HL-60/S4 treated with retinoic acid at 250 ng/mL for 4 days and 3 days (cell line): Measurements from ENCODE around the gene SLC9A9.

Source experiments
- in situ Hi-C: fragments of 300-500 bp; cut with MboI; formaldehyde crosslinking; loops from 2 replicates; pipeline ENCODE4 v1.7.0; 2022; ENCODE audit warnings: low sequenced_read_pairs

The SLC9A9 gene

GRCh38 chr3:143763564-143764162 lies 84.6 kb downstream of the SLC9A9 start:
- in situ Hi-C loops: no loop called here

GRCh38 chr3:143757691-143758090 lies 90.6 kb downstream of the SLC9A9 start:
- in situ Hi-C loops: no loop called here

DNA sequence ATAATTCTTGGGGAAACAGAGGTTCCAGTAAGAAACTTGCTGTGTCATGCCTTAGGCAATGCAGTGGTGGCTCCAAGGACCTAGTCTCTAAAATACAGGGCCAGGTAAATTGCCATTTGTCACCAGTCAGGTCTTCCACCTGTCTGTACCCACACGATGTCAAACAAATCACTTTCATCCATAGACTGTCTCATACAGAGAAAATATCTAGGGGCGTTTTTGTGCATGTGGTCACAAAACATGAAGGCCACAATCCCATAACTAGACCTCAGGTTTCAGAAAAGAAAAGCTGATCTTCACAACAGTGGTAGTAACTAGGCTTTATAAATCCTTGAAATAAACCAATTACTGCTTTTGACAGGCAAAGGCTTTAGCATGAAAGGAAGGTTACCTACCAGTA lies 92.3 kb downstream of the SLC9A9 start:
- in situ Hi-C loops: no loop called here

- in situ Hi-C loops: no loop called here
Measured at GRCh38 chr3:143754090-143754489, 94.2 kb downstream of the SLC9A9 start.

- in situ Hi-C loops: no loop called here
Measured at GRCh38 chr3:143753456-143753855, 94.8 kb downstream of the SLC9A9 start.

GRCh38 chr3:143753006-143753405 lies 95.3 kb downstream of the SLC9A9 start:
- in situ Hi-C loops: no loop called here

DNA sequence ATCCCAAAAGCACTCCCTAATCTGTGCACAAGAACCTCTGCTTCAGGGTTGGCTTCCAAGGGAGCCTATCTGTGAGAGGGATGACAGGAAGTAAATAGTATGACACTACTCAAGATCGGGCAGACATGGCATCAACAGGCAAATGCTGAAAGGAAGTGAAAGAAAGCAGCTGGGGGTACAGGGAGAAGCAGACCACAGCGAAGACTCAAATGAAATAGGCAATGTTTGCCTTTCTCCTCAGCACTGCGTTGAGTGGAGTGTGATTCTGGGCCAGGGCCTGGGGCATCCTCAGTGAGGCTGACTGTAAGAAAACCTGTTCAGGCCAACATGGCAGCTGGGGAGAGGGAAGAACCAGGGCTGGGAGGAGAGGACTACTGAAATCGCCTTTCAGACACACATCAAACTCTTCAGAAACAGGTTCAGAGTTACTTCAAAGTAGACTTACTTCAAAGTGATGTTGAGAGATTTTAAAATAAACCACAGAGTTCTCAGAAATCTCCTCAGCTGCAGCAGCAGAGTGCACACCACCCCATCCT lies 96.6 kb downstream of the SLC9A9 start:
- in situ Hi-C loops: no loop called here

GRCh38 chr3:143750841-143751240 lies 97.4 kb downstream of the SLC9A9 start:
- in situ Hi-C loops: no loop called here

- in situ Hi-C loops: no loop called here
Measured at GRCh38 chr3:143749926-143750325, 98.3 kb downstream of the SLC9A9 start.

DNA sequence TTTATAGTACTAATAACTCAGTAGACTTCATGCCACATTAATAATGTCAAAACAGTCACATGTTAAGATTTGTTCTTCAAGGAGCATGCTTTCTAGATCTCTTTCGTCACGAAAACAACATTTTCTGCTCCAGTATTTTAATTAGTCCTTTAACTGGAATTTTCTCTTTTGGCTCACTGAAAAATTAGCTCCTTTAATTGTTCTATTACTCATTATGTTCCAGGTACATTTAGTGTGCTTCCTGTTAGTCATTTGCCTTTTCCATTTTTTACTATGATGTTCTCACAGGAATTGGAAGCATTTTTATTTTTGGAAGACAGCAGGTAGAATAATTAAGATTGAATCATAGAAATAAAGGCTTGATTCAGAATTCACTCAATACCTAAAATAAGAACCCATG lies 111.2 kb downstream of the SLC9A9 start:
- in situ Hi-C loops: no loop called here

- in situ Hi-C loops: no loop called here
Measured at GRCh38 chr3:143736205-143736997, 111.9 kb downstream of the SLC9A9 start.

DNA sequence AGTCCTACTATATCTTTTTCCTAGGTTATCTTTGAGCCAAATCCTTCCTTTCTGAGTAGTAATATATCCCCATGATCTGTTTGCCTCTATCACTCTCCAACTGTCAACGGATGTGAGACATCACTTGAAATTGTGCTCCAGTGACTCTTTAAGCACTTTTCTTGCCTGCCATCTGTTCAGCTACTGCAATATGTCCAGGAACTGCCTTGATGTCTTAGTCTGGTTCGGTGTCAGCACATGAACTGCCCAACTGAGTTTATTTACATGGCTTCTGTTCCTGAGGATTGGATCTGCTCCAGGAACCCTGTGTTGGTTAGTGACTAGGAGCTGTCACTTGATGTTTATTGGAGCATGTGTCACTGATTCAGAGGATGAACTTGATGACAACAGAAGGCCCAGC lies 116.5 kb downstream of the SLC9A9 start:
- in situ Hi-C loops: no loop called here

- in situ Hi-C loops: no loop called here
Measured at GRCh38 chr3:143731320-143731719, 116.9 kb downstream of the SLC9A9 start.

DNA sequence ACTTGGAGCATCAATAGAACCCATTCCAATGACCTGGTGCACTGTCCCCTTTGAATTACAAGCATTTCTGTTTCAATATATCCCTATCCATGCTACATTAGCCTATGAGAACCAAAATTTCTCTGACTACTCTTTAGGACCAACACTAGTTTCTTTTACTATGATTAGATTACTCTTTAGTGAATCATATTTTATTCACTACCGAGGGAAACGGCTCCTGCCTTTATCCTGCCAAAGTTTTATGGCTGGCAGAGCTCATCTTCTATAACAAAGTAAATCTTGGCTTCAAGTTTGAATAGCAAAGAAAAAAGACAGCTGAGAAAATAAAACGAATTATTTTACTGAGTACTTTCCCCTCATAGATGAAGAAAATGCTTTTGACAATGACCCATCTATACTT lies 120.9 kb downstream of the SLC9A9 start:
- in situ Hi-C loops: no loop called here

GRCh38 chr3:143726727-143727126 lies 121.5 kb downstream of the SLC9A9 start:
- in situ Hi-C loops: no loop called here

DNA sequence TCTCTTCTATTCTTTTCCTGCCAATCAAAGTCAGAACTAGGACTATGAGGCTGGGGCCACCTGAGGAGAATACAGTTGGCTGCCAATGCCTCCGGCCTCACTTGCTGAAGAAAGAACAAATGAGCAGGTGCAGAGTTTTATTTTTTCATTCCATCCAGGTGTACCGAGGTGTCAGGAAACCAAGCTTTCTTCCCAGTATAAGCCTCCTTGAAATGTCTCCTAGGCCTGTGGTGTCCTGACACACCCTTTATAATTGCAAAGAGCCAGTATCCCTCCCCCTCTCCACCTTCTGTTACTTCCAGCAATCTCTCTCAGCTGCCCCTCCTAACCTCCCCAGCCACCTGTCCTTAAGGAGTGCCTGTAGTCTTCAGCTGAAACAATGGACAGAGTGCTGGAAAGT lies 127.9 kb downstream of the SLC9A9 start:
- in situ Hi-C loops: no loop called here

- in situ Hi-C loops: no loop called here
Measured at GRCh38 chr3:143718463-143718862, 129.8 kb downstream of the SLC9A9 start.

DNA sequence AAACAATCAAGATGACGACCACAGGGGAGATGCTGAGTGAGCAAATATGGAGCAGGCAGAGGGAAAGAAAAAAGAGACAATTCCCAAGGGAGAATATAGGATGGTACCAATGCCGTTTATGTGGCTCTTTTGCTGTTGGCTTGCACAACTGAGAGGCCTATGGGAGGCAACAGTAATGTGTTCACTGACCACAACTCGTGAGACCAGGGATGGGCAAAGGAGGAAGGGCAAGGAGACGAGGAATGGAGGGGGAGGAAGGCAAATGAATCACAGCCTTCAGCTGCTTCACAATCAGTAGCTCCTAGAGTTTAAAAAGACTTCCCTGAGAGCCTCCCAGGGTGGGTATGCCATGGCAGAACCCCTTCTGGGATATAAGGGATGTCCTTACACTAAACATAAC lies 131.5 kb downstream of the SLC9A9 start:
- in situ Hi-C loops: no loop called here

DNA sequence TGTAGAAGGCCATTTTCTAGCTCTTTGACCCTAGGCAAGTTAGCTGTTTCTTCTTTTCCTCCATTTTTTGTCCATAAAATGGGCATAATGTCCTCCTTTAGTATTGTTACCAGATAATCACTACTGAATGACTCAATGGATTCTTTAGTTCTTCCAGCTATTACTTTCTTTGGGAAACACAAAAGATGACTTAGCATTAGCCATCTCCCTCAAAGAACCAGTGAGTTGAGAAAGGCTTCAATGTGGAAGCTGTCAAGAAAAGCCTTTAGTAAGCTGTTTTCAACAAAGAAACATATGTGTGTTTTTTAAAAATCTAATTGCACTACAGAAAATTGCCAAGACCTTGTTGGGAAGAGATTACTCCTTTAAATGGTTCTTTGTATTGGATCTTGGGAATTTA lies 135.7 kb downstream of the SLC9A9 start:
- in situ Hi-C loops: no loop called here

DNA sequence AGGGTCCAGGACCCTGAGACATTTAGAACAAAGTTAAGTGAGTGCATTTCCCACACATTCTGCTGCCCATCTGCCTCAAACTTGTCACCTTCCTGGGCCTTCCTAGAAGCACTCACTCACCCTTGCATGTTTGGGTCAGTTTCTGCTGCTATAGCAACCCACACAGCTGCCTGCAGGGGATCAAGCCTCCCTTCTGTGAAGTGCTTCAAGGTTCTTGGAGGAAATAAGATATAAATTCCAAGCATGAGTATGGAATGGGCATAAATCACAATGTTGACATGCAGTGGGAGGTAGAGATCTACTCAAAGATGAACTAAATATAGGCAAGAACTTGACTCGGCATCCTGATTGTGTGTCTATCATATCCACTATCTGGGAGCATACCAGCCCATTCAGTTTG lies 140.4 kb downstream of the SLC9A9 start:
- in situ Hi-C loops: no loop called here

- in situ Hi-C loops: no loop called here
Measured at GRCh38 chr3:143700431-143700975, 147.8 kb downstream of the SLC9A9 start.

DNA sequence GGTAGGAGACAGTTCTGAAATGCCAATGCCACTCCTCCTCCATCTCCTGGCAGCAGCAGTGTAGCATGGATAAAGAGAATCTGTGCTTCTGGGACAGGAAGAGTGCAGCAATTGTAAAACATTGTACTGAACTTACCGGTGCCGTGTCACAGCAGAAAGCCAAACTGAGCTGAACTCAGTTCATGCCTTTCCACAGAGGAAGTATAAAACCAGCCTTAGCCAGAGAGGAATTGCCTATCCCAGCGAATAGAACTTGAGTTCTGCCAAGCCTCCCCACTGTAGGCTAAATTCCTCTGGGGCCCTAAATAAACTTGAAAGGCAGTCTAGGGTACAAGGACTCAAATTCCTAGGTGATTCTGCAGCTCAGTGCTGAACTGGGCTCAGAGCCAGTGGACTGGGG lies 148.8 kb downstream of the SLC9A9 start:
- in situ Hi-C loops: no loop called here
